Mesendoderm (in vitro differentiated cells): ENCODE results near the gene CXCL17.

ENCODE experiments used
- DNase-seq: peaks from one replicate; pipeline ENCODE4 v3.0.0; 2013
- H2AK5ac ChIP-seq: 2 replicates; pipeline ENCODE4 v1.6.1; 2013; ENCODE audit warnings: low read length, inconsistent platforms
- H2BK120ac ChIP-seq: 2 replicates; pipeline ENCODE4 v1.6.1; 2013; ENCODE audit warnings: low read depth, mild to moderate bottlenecking, low read length, moderate library complexity, mixed read lengths
- H2BK15ac ChIP-seq: replicated peaks from 2 replicates; pipeline ENCODE4 v1.6.1; 2013; ENCODE audit warnings: low read depth, mild to moderate bottlenecking, moderate library complexity
- H2BK5ac ChIP-seq: 2 replicates; pipeline ENCODE4 v1.6.1; 2013; ENCODE audit warnings: low read length, inconsistent platforms
- H3K18ac ChIP-seq: 2 replicates; pipeline ENCODE4 v1.6.1; 2013; ENCODE audit warnings: mild to moderate bottlenecking, low read length, mixed read lengths
- H3K23ac ChIP-seq: one replicate; pipeline ENCODE4 v1.6.1; 2013; ENCODE audit warnings: low read length
- H3K27ac ChIP-seq: 2 replicates; pipeline ENCODE4 v1.5.1; 2013; ENCODE audit warnings: low read depth, mild to moderate bottlenecking, inconsistent platforms, low read length, moderate library complexity
- H3K27me3 ChIP-seq: 2 replicates; pipeline ENCODE4 v1.6.1; 2013; ENCODE audit warnings: low read length, control low read depth, mild to moderate bottlenecking, inconsistent platforms; ENCODE audit not compliant: insufficient read depth, poor library complexity
- H3K36me3 ChIP-seq: 2 replicates; pipeline ENCODE4 v1.6.1; 2013; ENCODE audit warnings: low read length, inconsistent platforms; ENCODE audit not compliant: control insufficient read depth, insufficient read depth
- H3K4ac ChIP-seq: one replicate; pipeline ENCODE4 v1.6.1; 2013; ENCODE audit warnings: low read depth, mild to moderate bottlenecking, low read length, moderate library complexity
- H3K4me1 ChIP-seq: 2 replicates; pipeline ENCODE4 v1.6.1; 2013; ENCODE audit warnings: low read depth, low read length, inconsistent platforms; ENCODE audit not compliant: control insufficient read depth
- H3K4me2 ChIP-seq: 2 replicates; pipeline ENCODE4 v1.6.1; 2013; ENCODE audit warnings: low read length
- H3K4me3 ChIP-seq: 2 replicates; pipeline ENCODE4 v1.5.1; 2013; ENCODE audit warnings: mild to moderate bottlenecking, low read length
- H3K56ac ChIP-seq: one replicate; pipeline ENCODE4 v1.6.1; 2013; ENCODE audit warnings: low read length
- H3K79me1 ChIP-seq: 2 replicates; pipeline ENCODE4 v1.6.1; 2013; ENCODE audit warnings: low read length, inconsistent platforms
- H3K79me2 ChIP-seq: 2 replicates; pipeline ENCODE4 v1.6.1; 2013; ENCODE audit warnings: mild to moderate bottlenecking, low read length; ENCODE audit not compliant: control insufficient read depth, insufficient read depth
- H3K9ac ChIP-seq: 2 replicates; pipeline ENCODE4 v1.6.1; 2013; ENCODE audit warnings: low read length, inconsistent platforms
- H4K5ac ChIP-seq: one replicate; pipeline ENCODE4 v1.6.1; 2013; ENCODE audit warnings: low read length
- H4K8ac ChIP-seq: one replicate; pipeline ENCODE4 v1.6.1; 2013; ENCODE audit warnings: low read depth, mild to moderate bottlenecking, control low read depth, low read length, moderate library complexity
- WGBS: extraction: QIAGEN DNeasy Blood & Tissue Kit; methylation state at CpG from one replicate; pipeline ENCODE4 v1.1.7; 2013; ENCODE audit warnings: low lambda C conversion rate, missing lambda C conversion rate; ENCODE audit not compliant: insufficient coverage; ENCODE audit errors: extremely low coverage; 5-methylcytosine and 5-hydroxymethylcytosine counted together

The CXCL17 gene

GRCh38 chr19:42435316-42435715 lies 7.4 kb downstream of the CXCL17 start:
- Histone ChIP-seq H3K18ac (no peak overlapping the region), H2AK5ac (no peak overlapping the region), H3K23ac (no peak overlapping the region), H3K36me3 (no peaks in the 10 kb centered on the region), H4K5ac (no peak overlapping the region), H3K4me1 (no peaks in the 10 kb centered on the region), H2BK120ac (no peak overlapping the region), H2BK5ac (no peak overlapping the region), H3K4me2 (no peak overlapping the region), H3K56ac (no peak overlapping the region), H4K8ac (no peak overlapping the region), H3K4me3 (no peak overlapping the region), H2BK15ac (no peak overlapping the region), H3K4ac (no peak overlapping the region), H3K27ac (no peak overlapping the region), H3K27me3 (no peaks in the 10 kb centered on the region), H3K9ac (no peak overlapping the region), H3K79me1 (no peaks in the 10 kb centered on the region), H3K79me2 (no peaks in the 10 kb centered on the region)
- DNase-seq = no peak
- no CpG with 5 or more reads among the region's 6 CpGs for WGBS

- peak; percentile 82 for DNase-seq
- H3K4me3 ChIP-seq = no peak overlapping the region
- H3K4me1 ChIP-seq = no peaks in the 10 kb centered on the region
- H2BK120ac ChIP-seq = no peak overlapping the region
- H2AK5ac ChIP-seq = no peak overlapping the region
- H4K8ac ChIP-seq = no peak overlapping the region
- no peak overlapping the region for H3K18ac ChIP-seq
- no peak overlapping the region for H3K4ac ChIP-seq
- no CpG with 5 or more reads among the region's 9 CpGs for WGBS
- H3K9ac ChIP-seq = no peak overlapping the region
- H3K79me1 ChIP-seq = no peaks in the 10 kb centered on the region
- H3K23ac ChIP-seq = no peak overlapping the region
- H3K4me2 ChIP-seq = no peak overlapping the region
- H3K27ac ChIP-seq = no peak overlapping the region
- no peak overlapping the region for H2BK15ac ChIP-seq
- H3K36me3 ChIP-seq = no peaks in the 10 kb centered on the region
- H2BK5ac ChIP-seq = no peak overlapping the region
- H3K27me3 ChIP-seq = no peaks in the 10 kb centered on the region
- H3K79me2 ChIP-seq = no peaks in the 10 kb centered on the region
- no peak overlapping the region for H4K5ac ChIP-seq
- peak overlapping the region; percentile 4 for H3K56ac ChIP-seq
Measured at GRCh38 chr19:42433503-42434260, 9.1 kb downstream of the CXCL17 start.

- Histone ChIP-seq H3K56ac (no peak overlapping the region), H2BK5ac (no peak overlapping the region), H2AK5ac (no peak overlapping the region), H3K4me3 (no peak overlapping the region), H3K23ac (no peak overlapping the region), H3K36me3 (no peaks in the 10 kb centered on the region), H3K4me1 (no peaks in the 10 kb centered on the region), H3K18ac (no peak overlapping the region), H2BK120ac (no peak overlapping the region), H3K4me2 (no peak overlapping the region), H3K4ac (no peak overlapping the region), H3K9ac (no peak overlapping the region), H3K27ac (no peak overlapping the region), H2BK15ac (no peak overlapping the region), H3K79me2 (no peaks in the 10 kb centered on the region), H3K79me1 (no peaks in the 10 kb centered on the region), H4K5ac (no peak overlapping the region), H3K27me3 (no peaks in the 10 kb centered on the region), H4K8ac (no peak overlapping the region)
- DNase-seq = no peak
- no CpG with 5 or more reads among the region's 1 CpG for WGBS
Measured at GRCh38 chr19:42431486-42431885, 11.3 kb downstream of the CXCL17 start.

DNA sequence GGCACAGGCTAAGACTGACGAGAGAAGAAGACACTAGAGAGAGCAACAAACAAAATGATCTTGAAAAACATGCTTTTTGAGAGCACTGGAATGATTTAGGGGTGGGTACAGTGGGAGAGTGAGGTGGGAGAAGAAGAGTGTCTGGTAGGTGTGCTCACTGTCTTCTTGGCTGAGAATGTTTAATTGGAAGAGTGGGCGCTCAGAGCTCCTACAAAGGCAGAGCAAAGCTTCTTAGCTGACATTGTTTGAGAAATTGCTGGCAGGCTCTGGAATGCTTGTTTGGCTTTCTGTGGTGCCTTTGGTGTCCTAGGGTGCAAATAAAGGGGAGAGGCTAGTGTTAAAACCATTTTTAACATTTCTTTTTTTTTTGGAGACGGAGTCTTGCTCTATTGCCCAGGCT lies 14.1 kb downstream of the CXCL17 start:
- H4K5ac ChIP-seq = no peak overlapping the region
- H3K4me3 ChIP-seq = no peak overlapping the region
- H3K23ac ChIP-seq = no peak overlapping the region
- DNase-seq = no peak
- no peak overlapping the region for H2BK15ac ChIP-seq
- no peaks in the 10 kb centered on the region for H3K27me3 ChIP-seq
- no peak overlapping the region for H3K18ac ChIP-seq
- WGBS = no CpG with 5 or more reads among the region's 3 CpGs
- H3K56ac ChIP-seq = no peak overlapping the region
- no peak overlapping the region for H2BK120ac ChIP-seq
- H3K79me2 ChIP-seq = no peaks in the 10 kb centered on the region
- H3K79me1 ChIP-seq = no peaks in the 10 kb centered on the region
- H4K8ac ChIP-seq = no peak overlapping the region
- H2BK5ac ChIP-seq = no peak overlapping the region
- no peak overlapping the region for H3K9ac ChIP-seq
- H3K4ac ChIP-seq = no peak overlapping the region
- no peak overlapping the region for H3K27ac ChIP-seq
- H3K4me1 ChIP-seq = no peaks in the 10 kb centered on the region
- H3K4me2 ChIP-seq = no peak overlapping the region
- H2AK5ac ChIP-seq = no peak overlapping the region
- no peaks in the 10 kb centered on the region for H3K36me3 ChIP-seq

GRCh38 chr19:42427313-42427712 lies 15.4 kb downstream of the CXCL17 start, which contains the start of gene LIPE:
TSS of gene LIPE (minus strand) at chr19:42427388. CDS start at chr19:42427149, 239 bp downstream.
- WGBS = no CpG with 5 or more reads among the region's 4 CpGs
- Histone ChIP-seq H3K18ac (no peak within 1 kb of the TSS), H3K27ac (no peak within 1 kb of the TSS), H3K79me1 (no peaks in the 10 kb centered on the region), H4K5ac (no peak within 1 kb of the TSS), H3K4ac (no peak within 1 kb of the TSS), H3K79me2 (no peaks in the 10 kb centered on the region), H3K56ac (no peak within 1 kb of the TSS), H3K23ac (no peak within 1 kb of the TSS), H3K9ac (no peak within 1 kb of the TSS), H2AK5ac (no peak within 1 kb of the TSS), H3K4me2 (no peak within 1 kb of the TSS), H2BK15ac (no peak within 1 kb of the TSS), H4K8ac (no peak within 1 kb of the TSS), H2BK5ac (no peak within 1 kb of the TSS), H2BK120ac (no peak within 1 kb of the TSS), H3K4me1 (no peaks in the 10 kb centered on the region), H3K36me3 (no peaks in the 10 kb centered on the region), H3K27me3 (no peaks in the 10 kb centered on the region), H3K4me3 (no peak within 1 kb of the TSS)
- no peak for DNase-seq

GRCh38 chr19:42426643-42427042 lies 16.1 kb downstream of the CXCL17 start:
- no peaks in the 10 kb centered on the region for H3K36me3 ChIP-seq
- no peak overlapping the region for H3K23ac ChIP-seq
- DNase-seq = no peak
- no CpG with 5 or more reads among the region's 3 CpGs for WGBS
- no peak overlapping the region for H2AK5ac ChIP-seq
- H3K79me1 ChIP-seq = no peaks in the 10 kb centered on the region
- no peak overlapping the region for H3K56ac ChIP-seq
- no peak overlapping the region for H2BK120ac ChIP-seq
- H3K79me2 ChIP-seq = no peaks in the 10 kb centered on the region
- no peak overlapping the region for H4K5ac ChIP-seq
- H3K18ac ChIP-seq = no peak overlapping the region
- no peak overlapping the region for H3K9ac ChIP-seq
- H3K4me1 ChIP-seq = no peaks in the 10 kb centered on the region
- no peak overlapping the region for H3K4ac ChIP-seq
- no peak overlapping the region for H3K27ac ChIP-seq
- H4K8ac ChIP-seq = no peak overlapping the region
- H3K4me3 ChIP-seq = no peak overlapping the region
- no peak overlapping the region for H2BK15ac ChIP-seq
- no peaks in the 10 kb centered on the region for H3K27me3 ChIP-seq
- no peak overlapping the region for H3K4me2 ChIP-seq
- no peak overlapping the region for H2BK5ac ChIP-seq
